ENCODE results near the gene CPXM1. TPM values are rescaled to one million over a fixed set of nuclear protein-coding genes. Genes with fewer than 3 reads are reported as not detected.

Gene CPXM1
- total RNA-seq, 4 donors from 2014 or later = 1.9 to 7.1 (median 2.3) TPM; not detected in 1

- ATAC-seq = no peak
- 80 to 86% methylated on average over 1 of the region's 2 CpGs for WGBS, 2 donors (ENCODE audit: low coverage in 1 of 2)
These were observed 46.0 kb downstream of the CPXM1 start for GRCh38 chr20:2754424-2754823.

GRCh38 chr20:2753461-2754040, 46.9 kb downstream of the CPXM1 start:
- H3K27ac ChIP-seq = no peak overlapping the region
- H3K36me3 ChIP-seq = peaks cover 0 to 7% of the 10 kb centered on the region in 2 donors
- H3K9me3 ChIP-seq = no peaks in the 10 kb centered on the region
- no peak overlapping the region for H3K4me3 ChIP-seq
- no CpG with 5 or more reads among the region's 6 CpGs for WGBS, 2 donors (ENCODE audit: low coverage in 1 of 2)
- peaks cover 0 to 35% (median 14%) of the 10 kb centered on the region in 3 donors for H3K4me1 ChIP-seq
- TF ChIP-seq POLR2A (IDR thresholded peaks at IDR 0.05) (no peak), EP300 (IDR thresholded peaks at IDR 0.05) (no peak), POLR2AphosphoS5 (IDR thresholded peaks at IDR 0.05) (no peak)
- peaks cover 94% of the 10 kb centered on the region for H3K27me3 ChIP-seq
- ATAC-seq = no peak

More at GRCh38 chr20:2754424-2754823, 46.0 kb downstream of the CPXM1 start:
- Histone ChIP-seq H3K27ac (no peak overlapping the region), H3K4me1 (peaks cover 0 to 35% (median 14%) of the 10 kb centered on the region in 3 donors), H3K27me3 (peaks cover 97% of the 10 kb centered on the region), H3K9me3 (no peaks in the 10 kb centered on the region), H3K36me3 (peaks cover 0 to 7% of the 10 kb centered on the region in 2 donors), H3K4me3 (no peak overlapping the region)
- TF ChIP-seq EP300 (IDR thresholded peaks at IDR 0.05) = no peak

GRCh38 chr20:2752567-2753460, 47.6 kb downstream of the CPXM1 start:
- Histone ChIP-seq H3K27me3 (peaks cover 89% of the 10 kb centered on the region), H3K9me3 (no peaks in the 10 kb centered on the region), H3K4me3 (peak overlapping the region; percentile 10 to 52), H3K27ac (no peak overlapping the region), H3K36me3 (peaks cover 0 to 7% of the 10 kb centered on the region in 2 donors), H3K4me1 (peaks cover 0 to 35% (median 14%) of the 10 kb centered on the region in 3 donors)
- peak in 3 of 4 experiments; percentile 30 to 58 (median 42) for TF ChIP-seq CTCF (IDR thresholded peaks at IDR 0.05)
- TF ChIP-seq POLR2AphosphoS5 (IDR thresholded peaks at IDR 0.05) = no peak
- no peak for ATAC-seq
- 31% methylated on average over 4 of the region's 47 CpGs; no CpG with 5 or more reads in 1 of the 2 donors for WGBS, 2 donors (ENCODE audit: low coverage in 1 of 2)

- H3K27ac ChIP-seq = peak overlapping the region in 3 of 4 donors; percentile 24 to 40 (median 34)
- ATAC-seq = peak; percentile 52
- H3K9me3 ChIP-seq = no peaks in the 10 kb centered on the region
- H3K36me3 ChIP-seq = peaks cover 0 to 7% of the 10 kb centered on the region in 2 donors
- peaks cover 81% of the 10 kb centered on the region for H3K27me3 ChIP-seq
- TF ChIP-seq CTCF (IDR thresholded peaks at IDR 0.05) = peak in 2 of 4 experiments; percentile 17 to 19
- TF ChIP-seq POLR2AphosphoS5 (IDR thresholded peaks at IDR 0.05) = no peak
- H3K4me3 ChIP-seq = peak overlapping the region; percentile 22 to 52
- 0% methylated on average over 9 of the region's 93 CpGs; no CpG with 5 or more reads in 1 of the 2 donors for WGBS, 2 donors (ENCODE audit: low coverage in 1 of 2)
- H3K4me1 ChIP-seq = peaks cover 0 to 35% (median 14%) of the 10 kb centered on the region in 3 donors
These were observed 48.4 kb downstream of the CPXM1 start for GRCh38 chr20:2751878-2752566.

GRCh38 chr20:2751347-2751877, 49.0 kb downstream of the CPXM1 start:
- Histone ChIP-seq H3K27me3 (peaks cover 75% of the 10 kb centered on the region), H3K4me3 (peak overlapping the region; percentile 22 to 52), H3K36me3 (peaks cover 0 to 7% of the 10 kb centered on the region in 2 donors), H3K4me1 (peaks cover 0 to 35% (median 14%) of the 10 kb centered on the region in 3 donors), H3K9me3 (no peaks in the 10 kb centered on the region), H3K27ac (peak overlapping the region in 3 of 4 donors; percentile 24 to 40 (median 34))
- no peak for TF ChIP-seq CTCF (IDR thresholded peaks at IDR 0.05)
- TF ChIP-seq EP300 (IDR thresholded peaks at IDR 0.05) = no peak
- TF ChIP-seq POLR2A (IDR thresholded peaks at IDR 0.05) = no peak
- no peak for TF ChIP-seq POLR2AphosphoS5 (IDR thresholded peaks at IDR 0.05)
- ATAC-seq = no peak
- 0 to 1% methylated on average over 2 to 7 of the region's 26 CpGs for WGBS, 2 donors (ENCODE audit: low coverage in 1 of 2)
